HL-60 (cell line): ENCODE measurements around the gene HDAC9.

Experiments used
- DNase-seq, 2 experiments: peaks; one replicate each; pipeline ENCODE4 v3.0.0-alpha.2; 2010 to 2020; ENCODE audit warnings: low read depth in 1 of 2, low spot score in 1 of 2
- H3K27ac ChIP-seq: fragments of 250-450 bp; sonication (Bioruptor Pico); replicated peaks from 2 replicates; pipeline ENCODE4 v1.5.1; 2020; ENCODE audit warnings: mild to moderate bottlenecking, moderate library complexity
- H3K27me3 ChIP-seq: fragments of 250-450 bp; sonication (Bioruptor Pico); 2 replicates; pipeline ENCODE4 v1.5.1; 2021; ENCODE audit warnings: mild to moderate bottlenecking, moderate library complexity; ENCODE audit not compliant: insufficient read depth, poor library complexity, severe bottlenecking
- H3K4me3 ChIP-seq: replicated peaks from 2 replicates; pipeline ENCODE4 v1.5.1; 2011; ENCODE audit warnings: mild to moderate bottlenecking, control low read depth, low read length; ENCODE audit not compliant: insufficient read depth
- CTCF ChIP-seq: IDR thresholded peaks from one replicate; pipeline ENCODE4 v1.5.1; 2011; ENCODE audit warnings: low read length, control low read depth, inconsistent platforms; ENCODE audit not compliant: insufficient read depth
- GABPA ChIP-seq: IDR thresholded peaks from 2 replicates; pipeline ENCODE4 v1.6.1; 2012; ENCODE audit warnings: low read depth
- POLR2AphosphoS5 ChIP-seq: IDR thresholded peaks from 2 replicates; pipeline ENCODE4 v1.6.1; 2012; ENCODE audit warnings: low read depth
- REST ChIP-seq: IDR thresholded peaks from 2 replicates; pipeline ENCODE4 v1.6.1; 2012; ENCODE audit warnings: low read depth; ENCODE audit not compliant: insufficient replicate concordance
- SPI1 ChIP-seq: IDR thresholded peaks from 2 replicates; pipeline ENCODE4 v1.6.1; 2012; ENCODE audit warnings: low read depth, mild to moderate bottlenecking, borderline replicate concordance

Gene HDAC9

GRCh38 chr7:18457832-18458231 lies 37.7 kb upstream of the HDAC9 start:
- TF ChIP-seq GABPA (no peak), SPI1 (no peak), CTCF (no peak), REST (no peak), POLR2AphosphoS5 (no peak)
- DNase-seq = no peak
- Histone ChIP-seq H3K27me3 (no peaks in the 10 kb centered on the region), H3K4me3 (no peak overlapping the region), H3K27ac (no peak overlapping the region)

- Histone ChIP-seq H3K4me3 (no peak overlapping the region), H3K27me3 (no peaks in the 10 kb centered on the region), H3K27ac (no peak overlapping the region)
- TF ChIP-seq GABPA (no peak), CTCF (no peak), POLR2AphosphoS5 (no peak), SPI1 (no peak), REST (no peak)
- no peak for DNase-seq
Measured at GRCh38 chr7:18458830-18459229, 36.7 kb upstream of the HDAC9 start.

GRCh38 chr7:18459484-18460245 lies 35.9 kb upstream of the HDAC9 start:
- no peaks in the 10 kb centered on the region for H3K27me3 ChIP-seq
- DNase-seq = no peak
- no peak for TF ChIP-seq GABPA
- no peak for TF ChIP-seq SPI1
- no peak for TF ChIP-seq CTCF
- no peak overlapping the region for H3K27ac ChIP-seq
- H3K4me3 ChIP-seq = no peak overlapping the region
